ENCODE results near the gene SAA2.

GRCh38 chr11:18259259-18259658 lies 10.8 kb upstream of the SAA2 start:
- no peak for TF ChIP-seq CTCF (conservative IDR thresholded peaks at IDR 0.05; ENCODE audit: low read depth, low read length)
- TF ChIP-seq EZH2 (IDR thresholded peaks at IDR 0.05; ENCODE audit: borderline replicate concordance, low read depth, low read length, poor library complexity, severe bottlenecking) = no peak

Data from A673 (cell line).